ENCODE data around the gene ATP23.

GRCh38 chr12:57896115-57896433, 45.3 kb upstream of the ATP23 start:
- TF ChIP-seq, protein P1, sequence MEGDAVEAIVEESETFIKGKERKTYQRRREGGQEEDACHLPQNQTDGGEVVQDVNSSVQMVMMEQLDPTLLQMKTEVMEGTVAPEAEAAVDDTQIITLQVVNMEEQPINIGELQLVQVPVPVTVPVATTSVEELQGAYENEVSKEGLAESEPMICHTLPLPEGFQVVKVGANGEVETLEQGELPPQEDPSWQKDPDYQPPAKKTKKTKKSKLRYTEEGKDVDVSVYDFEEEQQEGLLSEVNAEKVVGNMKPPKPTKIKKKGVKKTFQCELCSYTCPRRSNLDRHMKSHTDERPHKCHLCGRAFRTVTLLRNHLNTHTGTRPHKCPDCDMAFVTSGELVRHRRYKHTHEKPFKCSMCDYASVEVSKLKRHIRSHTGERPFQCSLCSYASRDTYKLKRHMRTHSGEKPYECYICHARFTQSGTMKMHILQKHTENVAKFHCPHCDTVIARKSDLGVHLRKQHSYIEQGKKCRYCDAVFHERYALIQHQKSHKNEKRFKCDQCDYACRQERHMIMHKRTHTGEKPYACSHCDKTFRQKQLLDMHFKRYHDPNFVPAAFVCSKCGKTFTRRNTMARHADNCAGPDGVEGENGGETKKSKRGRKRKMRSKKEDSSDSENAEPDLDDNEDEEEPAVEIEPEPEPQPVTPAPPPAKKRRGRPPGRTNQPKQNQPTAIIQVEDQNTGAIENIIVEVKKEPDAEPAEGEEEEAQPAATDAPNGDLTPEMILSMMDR (IDR thresholded peaks at IDR 0.05), result no peak
- no peak for TF ChIP-seq POLR2A (IDR thresholded peaks at IDR 0.05)

Data from right lobe of liver (tissue), 4 donors.